ENCODE results near the gene SCYGR8.
A peak's percentile ranks its signal among the peaks of the same experiment; 100 is the strongest.
"Not testable (repeated sequence)": the region's sequence is repeated elsewhere in the genome, so short reads cannot be mapped to it uniquely, and the experiment has no call there.

SCYGR8 gene

GRCh38 chr2:227745594-227745993 lies at the start of gene SCYGR8:
Gene SCYGR8 (plus strand): TSS chr2:227745894. CDS start chr2:227745894, 0 bp downstream.
- DNase-seq (ENCODE audit: low spot score), result no peak

GRCh38 chr2:227696990-227697679 lies 48.6 kb upstream of the SCYGR8 start:
- DNase-seq (ENCODE audit: low spot score), result peak; percentile 3

GRCh38 chr2:227701556-227701955 lies 44.1 kb upstream of the SCYGR8 start:
- no peak for DNase-seq (ENCODE audit: low spot score)

- no peak for DNase-seq (ENCODE audit: low spot score)
Observed at GRCh38 chr2:227703280-227703732, 42.4 kb upstream of the SCYGR8 start.

GRCh38 chr2:227703961-227704360 lies 41.7 kb upstream of the SCYGR8 start:
- no peak for DNase-seq (ENCODE audit: low spot score)

GRCh38 chr2:227706859-227707258 lies 38.8 kb upstream of the SCYGR8 start:
- no peak for DNase-seq (ENCODE audit: low spot score)

GRCh38 chr2:227707390-227707789 lies 38.3 kb upstream of the SCYGR8 start:
- no peak for DNase-seq (ENCODE audit: low spot score)

GRCh38 chr2:227710986-227711385 lies 34.7 kb upstream of the SCYGR8 start:
- no peak for DNase-seq (ENCODE audit: low spot score)

- no peak for DNase-seq (ENCODE audit: low spot score)
Observed at GRCh38 chr2:227713291-227713690, 32.4 kb upstream of the SCYGR8 start.

GRCh38 chr2:227716501-227716900 lies 29.2 kb upstream of the SCYGR8 start:
- no peak for DNase-seq (ENCODE audit: low spot score)

GRCh38 chr2:227717687-227718567 lies 27.8 kb upstream of the SCYGR8 start, which contains the start of gene SLC19A3:
Gene SLC19A3 (minus strand): TSS chr2:227718028. CDS start chr2:227702318, 15,710 bp downstream.
- DNase-seq (ENCODE audit: low spot score), result peak; percentile 79

GRCh38 chr2:227719641-227720040 lies 26.1 kb upstream of the SCYGR8 start:
- peak; percentile 18 for DNase-seq (ENCODE audit: low spot score)

- DNase-seq (ENCODE audit: low spot score), result no peak
Observed at GRCh38 chr2:227720680-227721079, 25.0 kb upstream of the SCYGR8 start.

- not testable (repeated sequence) for DNase-seq (ENCODE audit: low spot score)
Observed at GRCh38 chr2:227722821-227723220, 22.9 kb upstream of the SCYGR8 start.

GRCh38 chr2:227724394-227725039 lies 21.2 kb upstream of the SCYGR8 start, which contains the start of gene SCYGR6:
Gene SCYGR6 (minus strand): TSS chr2:227724757. CDS start chr2:227724757, 0 bp downstream.
- no peak for DNase-seq (ENCODE audit: low spot score)

- DNase-seq (ENCODE audit: low spot score), result no peak
Observed at GRCh38 chr2:227728035-227728434, 17.7 kb upstream of the SCYGR8 start, which contains the start of gene SCYGR7. Gene SCYGR7 (plus strand): TSS chr2:227728335. CDS start chr2:227728335, 0 bp downstream.

- DNase-seq (ENCODE audit: low spot score), result no peak
Observed at GRCh38 chr2:227739351-227739750, 6.3 kb upstream of the SCYGR8 start.

- not testable (repeated sequence) for DNase-seq (ENCODE audit: low spot score)
Observed at GRCh38 chr2:227740705-227741104, 5.0 kb upstream of the SCYGR8 start.

GRCh38 chr2:227748079-227748478 lies 2.4 kb downstream of the SCYGR8 start:
- DNase-seq (ENCODE audit: low spot score), result no peak

GRCh38 chr2:227756261-227756660 lies 10.6 kb downstream of the SCYGR8 start:
- DNase-seq (ENCODE audit: low spot score), result not testable (repeated sequence)

- DNase-seq (ENCODE audit: low spot score), result no peak
Observed at GRCh38 chr2:227759411-227760118, 13.9 kb downstream of the SCYGR8 start.
